Measurements from ENCODE around the gene ATP6V1A.

Gene ATP6V1A

DNA sequence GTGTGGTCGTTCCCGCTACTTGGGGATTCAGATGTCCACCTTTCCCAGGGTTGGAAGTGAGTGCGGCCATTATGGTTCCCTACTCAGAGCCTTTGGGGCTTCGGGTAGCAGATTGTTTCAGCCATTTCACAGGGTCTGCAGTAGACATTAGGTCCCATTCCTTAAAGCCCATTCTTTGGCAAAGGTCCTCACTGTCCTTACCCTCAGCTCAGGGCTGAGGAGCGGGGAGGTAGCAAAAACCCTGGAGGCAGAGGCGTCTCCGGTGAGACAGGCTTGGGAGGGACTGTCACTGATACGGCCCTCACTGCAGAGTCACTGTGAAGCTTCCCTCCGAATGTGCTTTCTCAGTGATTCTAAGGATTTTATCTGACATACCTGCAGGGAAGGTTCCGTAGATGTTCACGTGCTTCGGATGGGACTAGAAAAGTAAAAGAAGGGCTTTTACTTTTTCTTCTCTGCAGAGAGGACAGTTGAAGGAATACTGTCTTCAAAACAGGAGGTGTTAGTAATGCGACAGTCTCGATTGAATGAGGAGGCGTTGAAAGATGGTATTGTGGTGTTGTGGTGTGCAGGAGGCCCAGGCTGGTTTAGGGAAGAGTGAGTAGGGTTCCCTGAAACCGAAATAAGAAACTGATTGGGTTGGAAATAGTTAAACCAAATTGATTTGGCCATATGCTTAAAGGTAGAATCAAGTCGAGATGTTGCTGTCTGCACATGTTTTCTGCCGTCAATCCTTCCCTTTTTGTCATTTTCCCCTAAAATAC, 630 bp downstream of the ATP6V1A start:
- no peak for DNase-seq (ENCODE audit: low read depth)

DNA sequence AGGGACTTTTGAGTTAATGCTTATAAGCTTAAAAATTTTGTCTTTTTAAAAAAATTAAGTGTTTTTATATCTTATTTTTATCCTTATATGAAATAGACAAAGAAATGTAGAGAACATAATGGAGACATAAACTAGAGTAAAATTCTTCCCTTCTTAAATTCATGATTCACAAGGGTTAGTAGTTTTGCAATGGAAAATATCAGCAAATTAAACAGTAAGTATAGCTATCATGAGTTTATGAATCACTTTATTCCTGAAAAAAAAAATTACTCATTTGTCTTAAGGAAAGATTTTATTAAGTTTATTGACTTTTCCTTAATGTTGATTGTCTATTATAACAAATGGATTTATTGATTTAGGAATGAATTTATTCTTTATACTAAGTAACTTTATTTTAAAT, 4.3 kb downstream of the ATP6V1A start:
- no peak for DNase-seq (ENCODE audit: low read depth)

- DNase-seq (ENCODE audit: low read depth): no peak
These were observed 6.6 kb downstream of the ATP6V1A start for GRCh38 chr3:113753376-113753985.

DNA sequence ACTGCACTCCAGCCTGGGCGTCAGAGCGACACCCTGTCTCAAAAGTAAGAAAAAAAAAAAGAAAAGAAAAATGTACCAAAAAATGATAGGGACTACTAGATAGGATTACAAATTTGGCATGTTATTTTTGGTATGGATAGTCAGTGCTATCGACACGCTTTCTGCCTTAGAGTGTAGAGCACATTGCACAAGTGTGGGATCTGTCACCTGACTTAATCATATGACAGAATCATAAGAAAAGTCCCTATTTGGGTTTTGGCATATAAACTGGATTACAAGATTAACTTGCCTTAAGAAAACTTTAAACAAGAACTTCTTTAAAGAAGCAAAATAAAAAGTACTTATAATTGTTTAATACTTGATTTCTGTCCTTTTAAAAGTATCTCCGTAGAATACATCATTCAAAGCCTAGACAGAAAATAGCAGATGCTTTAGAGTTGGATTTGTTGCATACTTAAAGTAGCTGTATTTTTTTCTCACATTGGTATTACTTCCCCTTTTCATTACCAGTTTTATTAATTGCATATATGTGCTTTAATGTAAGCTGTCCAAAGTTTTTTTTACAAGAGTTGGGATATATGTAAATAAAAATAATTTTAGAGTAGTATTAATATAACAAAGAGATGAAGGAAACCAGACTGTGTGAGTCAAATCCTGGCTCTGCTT, 7.8 kb downstream of the ATP6V1A start:
- no peak for DNase-seq (ENCODE audit: low read depth)

GRCh38 chr3:113758389-113759024, 11.7 kb downstream of the ATP6V1A start:
- no peak for DNase-seq (ENCODE audit: low read depth)

DNA sequence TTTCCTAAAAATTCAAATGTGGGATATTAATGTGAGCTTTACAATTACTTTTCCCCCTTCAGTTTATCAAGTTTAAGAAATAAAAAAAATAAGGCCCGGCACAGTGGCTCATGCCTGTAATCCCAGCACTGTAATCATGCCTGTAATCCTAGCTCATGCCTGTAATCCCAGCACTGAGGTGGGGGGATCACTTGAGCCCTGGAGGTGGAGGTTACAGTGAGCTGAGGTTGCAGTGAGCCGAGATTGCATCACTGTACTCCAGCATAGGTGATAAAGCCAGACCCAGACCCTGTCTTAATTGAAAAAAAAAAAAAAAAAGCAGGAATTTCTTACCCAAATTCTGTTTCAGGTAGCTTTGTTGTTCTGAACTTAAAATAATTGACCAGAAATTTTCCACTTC, 17.9 kb downstream of the ATP6V1A start:
- no peak for DNase-seq (ENCODE audit: low read depth)

GRCh38 chr3:113769551-113769950, 22.7 kb downstream of the ATP6V1A start:
- DNase-seq (ENCODE audit: low read depth): no peak

- DNase-seq (ENCODE audit: low read depth): no peak
These were observed 25.2 kb downstream of the ATP6V1A start for GRCh38 chr3:113771993-113772392.

- DNase-seq (ENCODE audit: low read depth): no peak
These were observed 26.5 kb downstream of the ATP6V1A start for GRCh38 chr3:113773381-113773780.

DNA sequence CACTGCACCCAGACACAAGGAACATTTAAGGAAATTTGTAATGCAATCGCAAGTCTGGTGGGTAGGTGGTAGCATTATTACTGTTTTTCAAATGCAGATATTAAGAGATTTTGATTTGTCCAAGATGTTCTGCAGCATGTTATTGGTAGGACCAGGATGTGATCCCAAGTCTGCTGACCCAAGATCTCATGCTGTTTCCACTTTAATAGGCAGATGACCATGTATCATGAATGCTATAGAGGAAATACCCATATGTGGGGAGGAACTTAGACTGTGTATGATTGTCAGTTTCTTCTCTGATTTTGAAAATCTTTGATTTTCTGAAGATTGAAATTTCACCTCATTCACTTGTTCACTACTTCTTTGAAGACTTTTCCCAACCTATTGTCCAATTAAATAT, 28.7 kb downstream of the ATP6V1A start:
- no peak for DNase-seq (ENCODE audit: low read depth)

DNA sequence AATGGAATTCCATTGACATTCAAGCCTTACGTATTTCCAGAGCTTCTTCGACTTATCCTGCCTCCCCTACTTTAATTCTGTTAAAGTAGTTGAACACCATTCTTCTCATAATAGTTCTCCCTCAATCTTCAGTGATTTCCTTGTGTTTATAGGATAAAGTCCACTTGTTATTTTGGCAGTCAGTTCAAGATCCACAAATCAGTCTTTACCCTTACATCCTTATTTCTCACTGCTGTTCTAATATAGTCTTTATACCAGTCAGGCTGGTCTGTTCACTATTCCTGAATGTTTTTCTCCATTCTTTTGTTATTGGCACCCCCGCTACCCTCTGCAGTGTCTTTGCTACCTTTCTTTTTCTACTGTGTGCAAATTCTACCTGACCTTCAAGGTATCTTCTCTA, 29.7 kb downstream of the ATP6V1A start:
- no peak for DNase-seq (ENCODE audit: low read depth)

DNA sequence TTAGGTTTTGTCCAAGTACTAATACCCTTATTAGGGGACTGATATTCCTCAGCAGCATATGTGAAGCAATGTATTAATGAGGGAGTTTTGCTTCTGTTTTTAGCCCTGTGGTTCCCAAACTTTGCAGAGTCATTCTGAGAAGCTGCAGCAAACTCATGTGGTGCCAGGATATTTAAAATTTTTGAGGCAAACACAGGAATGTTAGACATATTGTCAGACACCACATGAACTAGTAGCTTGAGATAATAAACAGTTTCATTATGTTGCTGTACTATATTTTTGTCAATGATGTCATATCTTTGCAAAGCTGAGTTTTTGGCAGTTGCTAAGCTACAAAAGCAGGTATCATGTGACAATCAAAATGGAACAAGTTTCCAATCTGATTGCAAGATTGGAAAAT, 36.6 kb downstream of the ATP6V1A start:
- no peak for DNase-seq (ENCODE audit: low read depth)

- no peak for DNase-seq (ENCODE audit: low read depth)
These were observed 37.1 kb downstream of the ATP6V1A start for GRCh38 chr3:113783980-113784379.

GRCh38 chr3:113791381-113791780, 44.5 kb downstream of the ATP6V1A start:
- DNase-seq (ENCODE audit: low read depth): no peak

GRCh38 chr3:113794526-113794925, 47.7 kb downstream of the ATP6V1A start:
- DNase-seq (ENCODE audit: low read depth): no peak

DNA sequence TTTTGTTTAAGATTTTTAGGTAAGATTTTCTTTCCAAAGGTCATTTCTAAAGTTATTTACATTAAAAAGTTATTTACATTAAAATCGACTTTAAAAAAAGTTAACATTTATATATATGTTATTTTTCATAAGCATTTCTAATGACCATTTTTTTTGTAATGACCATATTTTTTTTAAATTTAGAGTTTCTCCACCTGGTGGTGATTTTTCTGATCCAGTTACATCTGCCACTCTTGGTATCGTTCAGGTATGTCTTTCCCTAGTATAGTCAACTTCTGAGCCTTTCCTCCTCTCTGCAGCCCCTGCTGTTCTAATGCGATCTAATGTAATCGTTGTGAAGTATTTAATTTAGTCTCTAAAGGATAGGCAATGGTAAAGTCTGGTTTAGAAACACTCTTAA, 48.9 kb downstream of the ATP6V1A start:
- DNase-seq (ENCODE audit: low read depth): no peak

GRCh38 chr3:113802795-113803455, 56.1 kb downstream of the ATP6V1A start:
- DNase-seq (ENCODE audit: low read depth): no peak

- no peak for DNase-seq (ENCODE audit: low read depth)
These were observed 57.8 kb downstream of the ATP6V1A start for GRCh38 chr3:113804661-113805060.

- DNase-seq (ENCODE audit: low read depth): no peak
These were observed 58.4 kb downstream of the ATP6V1A start for GRCh38 chr3:113805249-113805648.

GRCh38 chr3:113812854-113813253, 66.0 kb downstream of the ATP6V1A start:
- DNase-seq (ENCODE audit: low read depth): no peak

DNA sequence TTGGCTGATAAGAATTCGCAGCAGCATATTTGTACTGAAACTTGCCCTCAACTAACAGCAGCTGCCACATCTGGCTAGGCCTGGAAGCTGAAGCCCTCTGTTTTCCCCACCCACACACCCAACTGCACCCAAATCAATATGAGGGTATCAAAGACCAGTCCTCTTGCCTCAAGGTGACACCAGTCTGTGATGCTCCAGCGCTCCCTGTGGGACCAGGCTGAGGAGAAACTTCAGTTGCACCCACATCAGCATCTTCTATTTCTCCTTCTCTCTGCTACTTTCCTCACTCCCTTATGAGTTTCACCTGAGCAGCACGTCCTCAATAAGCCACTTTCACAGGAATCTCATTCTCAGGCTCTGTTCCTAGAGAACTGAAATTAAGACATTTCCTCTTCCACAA, 73.0 kb downstream of the ATP6V1A start:
- DNase-seq (ENCODE audit: low read depth): no peak

DNA sequence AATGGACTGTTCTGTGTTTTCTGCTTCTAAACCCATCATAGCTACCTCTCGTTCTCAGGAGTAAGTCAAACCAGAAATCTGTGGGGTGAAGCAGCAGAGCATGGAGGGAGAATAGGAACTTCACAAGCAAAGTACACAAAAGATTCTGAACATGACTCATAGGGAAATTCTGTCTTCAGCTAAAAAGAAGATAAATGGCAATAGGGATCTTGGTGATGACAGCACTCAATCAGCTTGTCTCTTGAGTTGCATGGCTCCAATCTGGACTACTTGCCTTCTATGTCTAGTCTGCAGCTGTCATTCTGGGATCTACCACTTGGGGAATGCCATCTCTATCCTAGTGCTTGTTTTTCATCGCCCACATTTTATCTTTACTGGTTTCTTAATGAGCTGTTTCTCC, 78.3 kb downstream of the ATP6V1A start:
- no peak for DNase-seq (ENCODE audit: low read depth)
